ENCODE data around the gene KIZ.
"Not testable (repeated sequence)": the region's sequence is repeated elsewhere in the genome, so short reads cannot be mapped to it uniquely, and the experiment has no call there.

The KIZ gene

DNA sequence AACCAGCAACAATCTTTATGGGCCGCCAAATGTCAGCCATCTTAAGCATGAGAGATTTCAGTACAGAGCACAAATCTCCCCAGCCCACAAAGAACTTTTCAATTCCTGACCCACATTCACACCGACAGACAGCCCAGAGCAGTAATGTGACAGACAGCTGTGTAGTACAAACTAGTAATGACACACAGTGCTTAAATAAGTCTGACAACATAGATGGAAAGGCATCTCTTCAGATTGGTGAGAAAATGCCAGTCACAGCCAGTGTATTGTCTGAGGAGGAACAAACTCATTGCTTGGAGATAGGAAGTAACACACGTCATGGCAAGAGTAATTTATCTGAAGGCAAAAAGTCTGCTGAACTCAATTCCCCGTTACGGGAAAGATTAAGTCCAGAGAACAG lies 36.0 kb downstream of the KIZ start:
- no peaks in the 10 kb centered on the region for H3K4me1 ChIP-seq
- DNase-seq, result no peak
- TF ChIP-seq, protein P1, sequence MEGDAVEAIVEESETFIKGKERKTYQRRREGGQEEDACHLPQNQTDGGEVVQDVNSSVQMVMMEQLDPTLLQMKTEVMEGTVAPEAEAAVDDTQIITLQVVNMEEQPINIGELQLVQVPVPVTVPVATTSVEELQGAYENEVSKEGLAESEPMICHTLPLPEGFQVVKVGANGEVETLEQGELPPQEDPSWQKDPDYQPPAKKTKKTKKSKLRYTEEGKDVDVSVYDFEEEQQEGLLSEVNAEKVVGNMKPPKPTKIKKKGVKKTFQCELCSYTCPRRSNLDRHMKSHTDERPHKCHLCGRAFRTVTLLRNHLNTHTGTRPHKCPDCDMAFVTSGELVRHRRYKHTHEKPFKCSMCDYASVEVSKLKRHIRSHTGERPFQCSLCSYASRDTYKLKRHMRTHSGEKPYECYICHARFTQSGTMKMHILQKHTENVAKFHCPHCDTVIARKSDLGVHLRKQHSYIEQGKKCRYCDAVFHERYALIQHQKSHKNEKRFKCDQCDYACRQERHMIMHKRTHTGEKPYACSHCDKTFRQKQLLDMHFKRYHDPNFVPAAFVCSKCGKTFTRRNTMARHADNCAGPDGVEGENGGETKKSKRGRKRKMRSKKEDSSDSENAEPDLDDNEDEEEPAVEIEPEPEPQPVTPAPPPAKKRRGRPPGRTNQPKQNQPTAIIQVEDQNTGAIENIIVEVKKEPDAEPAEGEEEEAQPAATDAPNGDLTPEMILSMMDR (IDR thresholded peaks at IDR 0.05), result no peak
- peaks cover 30 to 43% (median 31%) of the 10 kb centered on the region in 3 donors for H3K36me3 ChIP-seq
- no peaks in the 10 kb centered on the region for H3K9me3 ChIP-seq
- no peak overlapping the region for H3K4me3 ChIP-seq
- no peak overlapping the region for H3K27ac ChIP-seq
- intact Hi-C loops (cut with DNase I; ENCODE audit: low total_unique reads), result no loop called here
- no peaks in the 10 kb centered on the region for H3K27me3 ChIP-seq

DNA sequence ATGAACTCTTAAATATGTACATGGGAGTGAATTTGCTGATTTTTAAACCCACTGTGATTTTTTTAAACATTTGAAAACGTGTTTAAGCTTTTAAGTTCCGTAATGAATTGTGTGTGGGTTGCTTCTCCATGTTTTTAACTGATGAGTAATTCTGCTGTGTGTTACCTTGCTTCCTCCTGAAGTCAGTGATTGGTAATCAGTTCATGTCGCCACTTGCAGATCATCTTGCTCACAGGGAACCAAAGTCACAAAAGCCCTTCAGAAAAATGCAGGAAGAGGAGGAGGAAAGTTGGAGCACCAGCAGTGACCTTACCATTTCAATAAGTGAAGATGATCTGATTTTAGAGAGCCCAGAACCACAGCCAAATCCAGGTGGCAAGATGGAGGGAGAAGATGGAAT lies 36.7 kb downstream of the KIZ start:
- H3K36me3 ChIP-seq, result peaks cover 30 to 50% (median 35%) of the 10 kb centered on the region in 3 donors
- no peak for DNase-seq
- H3K27me3 ChIP-seq, result no peaks in the 10 kb centered on the region
- TF ChIP-seq, protein P1 (IDR thresholded peaks at IDR 0.05), result no peak
- H3K27ac ChIP-seq, result no peak overlapping the region
- no peaks in the 10 kb centered on the region for H3K9me3 ChIP-seq
- H3K4me3 ChIP-seq, result no peak overlapping the region
- no peaks in the 10 kb centered on the region for H3K4me1 ChIP-seq
- intact Hi-C loops (cut with DNase I; ENCODE audit: low total_unique reads), result no loop called here

GRCh38 chr20:21166801-21167200 lies 40.9 kb downstream of the KIZ start:
- Histone ChIP-seq H3K4me3 (no peak overlapping the region), H3K27ac (no peak overlapping the region), H3K36me3 (peaks cover 23 to 29% (median 28%) of the 10 kb centered on the region in 3 donors), H3K27me3 (no peaks in the 10 kb centered on the region), H3K9me3 (no peaks in the 10 kb centered on the region), H3K4me1 (no peaks in the 10 kb centered on the region)
- TF ChIP-seq, protein P1 (IDR thresholded peaks at IDR 0.05), result no peak
- no peak for DNase-seq
- intact Hi-C loops (cut with DNase I; ENCODE audit: low total_unique reads), result no loop called here

- H3K27ac ChIP-seq, result no peak overlapping the region
- TF ChIP-seq, protein P1 (IDR thresholded peaks at IDR 0.05), result no peak
- intact Hi-C loops (cut with DNase I; ENCODE audit: low total_unique reads), result no loop called here
- H3K9me3 ChIP-seq, result no peaks in the 10 kb centered on the region
- H3K27me3 ChIP-seq, result no peaks in the 10 kb centered on the region
- no peak for DNase-seq
- no peaks in the 10 kb centered on the region for H3K4me1 ChIP-seq
- H3K4me3 ChIP-seq, result no peak overlapping the region
- peaks cover 19 to 24% (median 23%) of the 10 kb centered on the region in 3 donors for H3K36me3 ChIP-seq
Measured at GRCh38 chr20:21167261-21167660, 41.4 kb downstream of the KIZ start.

- H3K27ac ChIP-seq; H3K9me3 ChIP-seq; DNase-seq; H3K4me3 ChIP-seq; H3K27me3 ChIP-seq; intact Hi-C loops (cut with DNase I; ENCODE audit: low total_unique reads); H3K4me1 ChIP-seq: not testable (repeated sequence)
- peaks cover 11 to 16% (median 15%) of the 10 kb centered on the region in 3 donors for H3K36me3 ChIP-seq
Measured at GRCh38 chr20:21168061-21168460, 42.2 kb downstream of the KIZ start.

GRCh38 chr20:21172626-21173025 lies 46.7 kb downstream of the KIZ start:
- Histone ChIP-seq H3K9me3 (peaks cover 0 to 4% (median 0%) of the 10 kb centered on the region in 3 donors), H3K4me1 (no peaks in the 10 kb centered on the region), H3K36me3 (peaks cover 0 to under 1% (median 0%) of the 10 kb centered on the region in 3 donors), H3K4me3 (no peak overlapping the region), H3K27ac (no peak overlapping the region), H3K27me3 (no peaks in the 10 kb centered on the region)
- no peak for DNase-seq
- intact Hi-C loops (cut with DNase I; ENCODE audit: low total_unique reads), result no loop called here
- TF ChIP-seq, protein P1 (IDR thresholded peaks at IDR 0.05), result no peak

All from tibial artery (tissue), 4 donors.